Lung microvascular endothelial cell (primary cell): ENCODE results near the gene NOTUM. TPM values are rescaled to one million over a fixed set of nuclear protein-coding genes. Genes with fewer than 3 reads are reported as not detected.
A peak's percentile ranks its signal among the peaks of the same experiment; 100 is the strongest.

Source experiments
- DNase-seq, 2 donors: peaks; one replicate each; pipeline versions ENCODE4 v3.0.0 to v3.0.0-alpha.2; 2010; ENCODE audit warnings: low read depth in 2 of 2
- total RNA-seq: library from RNA; depleted of rRNA; stranded (reverse); fragments of >200 nt; gene quantifications from 2 replicates; pipeline ENCODE4 v1.2.1, GENCODE V29; 2014

NOTUM gene
- total RNA-seq, 1 donor from 2014 or later, result under 0.01 TPM

DNA sequence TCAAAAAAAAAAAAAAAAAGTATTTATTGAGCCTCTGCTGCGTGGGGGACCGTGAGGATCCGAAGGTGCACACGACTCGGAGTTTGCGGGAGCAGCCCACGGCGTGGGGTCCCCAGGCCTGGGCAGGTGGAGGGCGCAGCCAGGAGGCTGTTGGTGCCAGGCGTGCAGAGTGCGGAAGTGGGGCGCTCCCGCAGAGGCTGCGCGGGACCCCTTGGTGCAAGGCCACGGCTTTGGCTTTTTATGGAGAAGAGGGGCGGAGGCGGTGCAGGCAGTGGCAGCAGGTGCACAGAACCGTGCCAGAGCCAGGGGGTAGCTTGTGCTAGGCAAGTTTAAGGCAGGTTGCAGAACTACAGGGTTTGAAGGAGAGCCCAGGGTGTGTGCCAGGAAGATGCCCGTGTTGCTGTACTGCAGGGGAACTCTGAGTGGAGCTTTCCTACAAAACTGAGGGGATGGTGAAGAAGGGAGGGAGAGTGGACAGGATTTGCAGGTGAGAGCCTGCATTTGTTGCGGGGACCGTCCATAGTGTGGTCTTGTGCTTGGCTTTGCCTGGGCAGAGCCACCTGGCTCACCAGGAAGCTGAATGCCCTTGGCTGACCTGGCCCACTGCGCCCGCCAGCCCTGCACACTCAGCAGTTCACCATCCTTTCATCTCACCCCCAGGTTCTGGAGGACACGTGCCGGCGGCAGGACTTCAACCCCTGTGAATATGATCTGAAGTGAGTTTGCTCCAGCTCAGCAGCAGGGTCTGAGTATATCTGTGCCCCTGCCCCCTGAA, 17.7 kb upstream of the NOTUM start:
- DNase-seq, result no peak

DNA sequence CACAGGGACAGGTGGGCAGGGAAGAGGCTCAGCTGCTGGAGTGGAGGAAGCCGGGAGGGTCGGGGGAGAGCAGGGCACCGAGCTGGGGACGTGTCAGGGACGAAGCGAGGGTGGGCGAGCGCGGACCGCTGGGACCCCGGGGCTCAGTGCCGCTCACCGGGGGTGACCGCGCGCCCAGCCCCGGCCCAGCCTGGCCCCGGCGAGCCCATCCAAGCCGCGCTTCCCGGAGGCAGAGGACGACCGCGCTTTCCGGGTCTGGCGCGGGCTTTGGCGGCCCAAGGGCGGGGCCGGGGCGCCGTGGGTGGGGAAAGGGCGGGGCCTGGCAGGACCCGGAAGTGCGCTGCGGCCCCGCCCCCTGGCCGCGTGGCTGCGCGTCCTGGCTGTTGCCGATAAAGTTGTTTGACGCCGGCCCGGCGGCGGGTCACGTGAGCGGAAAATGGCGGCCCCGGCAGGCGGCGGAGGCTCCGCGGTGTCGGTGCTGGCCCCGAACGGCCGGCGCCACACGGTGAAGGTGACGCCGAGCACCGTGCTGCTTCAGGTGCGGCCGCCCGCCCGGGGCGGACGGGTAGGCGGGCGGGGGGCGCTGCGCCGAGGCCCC, 16.3 kb upstream of the NOTUM start, which contains the start of gene ASPSCR1:
Gene ASPSCR1 (plus strand): TSS at position 419 of the 598 bp plus-strand sequence. CDS start 18 bp downstream, at position 437.
- DNase-seq, result peak; percentile 94 to 96

DNA sequence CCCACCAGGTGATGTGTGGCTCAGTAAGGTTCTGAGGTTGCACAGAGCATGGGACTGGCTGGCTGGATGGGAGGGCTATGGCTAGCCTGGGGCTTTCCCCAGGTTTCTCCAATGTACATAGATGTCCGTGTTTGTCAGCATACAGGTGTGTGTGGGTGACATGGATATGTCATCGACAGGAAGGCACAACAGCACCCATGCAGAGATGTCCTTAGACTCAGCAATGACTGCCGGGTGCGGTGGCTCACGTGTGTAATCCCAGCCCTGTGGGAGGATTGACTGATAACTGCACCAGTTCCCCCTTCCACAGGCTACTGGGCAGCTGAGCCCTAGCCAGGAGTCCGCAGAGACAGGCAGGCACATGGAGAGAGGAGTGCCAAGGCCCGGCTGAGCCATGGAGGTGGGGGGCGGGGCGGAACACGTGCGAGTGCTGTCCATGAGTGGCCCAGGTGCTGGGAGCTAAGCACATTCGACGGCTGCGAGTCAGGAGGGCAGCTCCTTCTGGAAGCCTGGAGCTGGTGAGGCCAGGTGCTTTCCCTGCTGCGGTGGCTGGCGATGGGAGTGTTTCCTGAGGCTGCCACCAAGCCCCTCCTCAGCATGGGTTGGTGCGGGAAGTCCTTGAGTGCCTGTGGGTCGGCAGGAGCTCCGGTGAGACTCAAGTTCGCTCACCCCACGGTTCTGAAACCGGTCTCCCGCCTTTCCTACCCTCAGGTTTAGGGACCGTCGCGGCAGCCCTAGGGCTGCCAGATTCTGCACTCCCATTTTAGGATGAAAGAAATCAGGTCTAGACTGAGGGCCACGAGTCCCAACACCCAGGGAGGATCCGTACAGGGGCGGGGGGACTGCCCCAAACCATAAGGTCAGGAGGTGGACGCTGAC, 15.6 kb upstream of the NOTUM start:
- peak in 1 of 2 donors; percentile 14 for DNase-seq

DNA sequence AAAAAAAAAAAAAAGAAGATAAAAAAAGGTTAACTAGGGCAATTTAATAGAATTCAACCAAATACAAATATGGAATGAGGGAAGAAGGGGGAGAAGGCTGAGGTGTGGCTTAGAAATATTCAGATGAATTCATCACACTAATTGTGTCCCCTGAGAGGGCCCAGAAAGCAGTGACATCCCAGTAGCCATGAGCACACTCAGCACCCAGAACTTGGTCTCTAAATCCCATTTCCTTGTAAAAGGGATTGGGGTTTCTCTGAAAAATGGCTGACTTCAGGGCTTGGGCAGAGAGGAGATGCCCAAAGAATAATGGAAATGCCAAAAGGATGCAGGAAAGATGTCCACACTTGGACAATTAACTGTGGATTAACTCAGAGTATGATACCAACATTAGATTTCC, 12.4 kb upstream of the NOTUM start:
- no peak for DNase-seq

DNA sequence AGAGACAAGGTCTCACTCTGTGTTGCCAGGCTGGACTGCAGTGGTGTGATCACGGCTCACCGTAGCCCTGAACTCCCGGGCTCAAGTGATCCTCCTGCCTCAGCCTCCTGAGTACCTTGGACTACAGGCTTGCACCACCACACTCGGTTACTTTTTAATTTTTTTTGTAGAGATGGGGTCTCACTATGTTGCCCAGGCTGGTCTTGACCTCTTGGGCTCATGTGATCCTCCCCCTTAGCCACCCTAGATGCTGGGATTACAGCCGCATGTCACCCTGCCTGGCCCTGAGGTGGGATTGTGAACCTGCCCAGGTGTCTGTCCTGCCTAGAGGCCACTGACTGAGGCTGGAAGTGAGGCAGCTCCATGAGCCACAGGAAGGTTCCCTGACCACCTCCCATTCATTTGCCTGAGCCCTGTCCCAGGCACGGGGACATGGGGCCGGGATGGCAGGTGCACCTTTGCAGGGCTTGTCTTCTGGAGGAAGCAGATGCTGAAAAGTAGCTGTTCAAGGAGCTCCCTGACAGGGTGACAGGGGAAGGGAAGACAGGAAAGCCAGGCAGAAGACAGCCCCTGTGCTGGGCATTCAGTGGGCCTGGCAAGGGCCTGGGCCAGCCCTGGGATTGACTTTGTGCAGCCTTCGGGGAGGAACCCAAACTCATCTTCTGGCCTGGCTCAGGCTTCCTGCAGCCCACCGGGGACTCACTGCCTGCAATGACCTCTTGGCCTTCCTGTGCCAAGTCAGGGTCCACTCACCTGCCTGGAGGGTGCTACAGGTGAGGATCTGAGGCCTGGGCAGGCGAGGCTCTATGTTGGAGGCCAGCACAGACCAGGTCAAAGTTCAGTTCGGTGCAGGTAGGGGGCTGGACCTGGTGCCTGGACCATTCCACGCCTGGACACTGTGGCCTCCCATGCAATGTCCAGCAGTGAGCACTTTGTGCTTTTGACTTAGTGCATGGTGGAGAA, 8.1 kb upstream of the NOTUM start:
- DNase-seq, result no peak

DNA sequence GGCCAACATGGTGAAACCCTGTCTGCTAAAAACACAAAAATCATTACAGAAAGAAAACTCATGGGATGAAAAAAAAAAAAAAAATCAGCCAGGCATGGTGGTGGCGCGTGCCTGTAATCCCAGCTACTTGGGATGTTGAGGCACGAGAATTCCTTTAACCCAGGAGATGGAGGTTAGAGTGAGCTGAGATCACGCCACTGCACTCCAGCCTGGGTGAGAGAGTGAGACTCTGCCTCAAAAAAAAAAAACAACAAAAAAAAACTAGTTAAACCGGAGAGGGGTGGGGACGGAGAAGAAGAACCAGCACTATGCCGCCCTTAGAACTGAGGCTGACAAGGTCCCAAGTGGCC, 7.4 kb upstream of the NOTUM start:
- DNase-seq, result no peak

DNA sequence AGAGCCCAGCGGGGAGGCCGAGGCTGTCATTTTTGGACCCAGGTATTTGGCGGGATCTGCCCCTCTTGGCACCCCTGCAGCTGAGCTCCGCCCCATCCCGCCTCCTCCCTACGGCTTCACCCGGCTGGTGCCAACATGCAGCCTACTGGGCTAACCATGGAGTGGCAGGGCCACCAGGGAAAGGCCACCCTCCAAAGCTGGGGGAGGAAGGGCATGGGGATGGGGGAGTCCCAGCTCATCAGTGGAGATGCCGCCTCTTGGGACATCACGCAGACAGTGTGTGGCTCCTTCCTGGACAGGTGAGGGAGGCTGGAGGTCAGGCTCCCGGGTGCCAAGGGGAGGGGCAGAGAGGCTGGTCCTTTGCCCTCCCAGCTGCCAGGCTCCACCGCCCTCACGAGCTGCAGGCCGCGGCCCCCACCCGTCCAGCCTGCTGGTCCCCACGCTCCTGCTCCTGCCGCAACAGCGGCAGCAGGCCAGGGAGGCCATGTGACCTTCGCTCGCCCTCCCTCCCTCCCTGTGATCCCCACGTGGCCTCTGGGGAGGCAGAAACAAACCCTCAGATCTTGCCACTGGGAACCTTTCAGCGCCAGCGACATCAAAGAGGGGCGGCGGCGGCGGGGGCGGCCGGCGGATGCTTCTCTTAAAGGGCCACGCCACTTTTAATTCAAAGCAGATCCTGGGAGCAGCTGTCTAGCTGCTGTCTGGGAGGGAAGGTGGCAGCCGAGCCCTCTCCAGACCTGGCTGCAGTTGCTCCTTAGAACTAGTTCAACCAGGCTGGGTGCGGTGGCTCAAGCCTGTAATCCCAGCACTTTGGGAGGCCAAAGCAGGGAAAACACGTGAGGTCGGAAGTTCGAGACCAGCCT, 6.8 kb upstream of the NOTUM start:
- no peak for DNase-seq

DNA sequence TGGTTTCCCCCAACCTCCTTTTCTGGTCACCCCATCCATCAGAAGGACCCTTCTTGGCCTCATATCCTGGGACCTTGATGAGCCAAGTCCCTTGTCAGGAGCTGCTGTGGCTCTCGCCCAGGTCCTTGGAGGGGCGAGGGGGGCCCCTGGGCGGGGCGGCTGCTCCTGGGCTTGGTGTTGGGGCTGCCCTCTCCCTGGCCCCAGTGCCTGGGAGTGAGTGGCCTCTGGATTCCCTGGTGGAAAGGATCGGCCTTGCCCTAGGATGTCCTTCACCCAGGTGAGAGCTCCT, 6.2 kb upstream of the NOTUM start:
- no peak for DNase-seq

DNA sequence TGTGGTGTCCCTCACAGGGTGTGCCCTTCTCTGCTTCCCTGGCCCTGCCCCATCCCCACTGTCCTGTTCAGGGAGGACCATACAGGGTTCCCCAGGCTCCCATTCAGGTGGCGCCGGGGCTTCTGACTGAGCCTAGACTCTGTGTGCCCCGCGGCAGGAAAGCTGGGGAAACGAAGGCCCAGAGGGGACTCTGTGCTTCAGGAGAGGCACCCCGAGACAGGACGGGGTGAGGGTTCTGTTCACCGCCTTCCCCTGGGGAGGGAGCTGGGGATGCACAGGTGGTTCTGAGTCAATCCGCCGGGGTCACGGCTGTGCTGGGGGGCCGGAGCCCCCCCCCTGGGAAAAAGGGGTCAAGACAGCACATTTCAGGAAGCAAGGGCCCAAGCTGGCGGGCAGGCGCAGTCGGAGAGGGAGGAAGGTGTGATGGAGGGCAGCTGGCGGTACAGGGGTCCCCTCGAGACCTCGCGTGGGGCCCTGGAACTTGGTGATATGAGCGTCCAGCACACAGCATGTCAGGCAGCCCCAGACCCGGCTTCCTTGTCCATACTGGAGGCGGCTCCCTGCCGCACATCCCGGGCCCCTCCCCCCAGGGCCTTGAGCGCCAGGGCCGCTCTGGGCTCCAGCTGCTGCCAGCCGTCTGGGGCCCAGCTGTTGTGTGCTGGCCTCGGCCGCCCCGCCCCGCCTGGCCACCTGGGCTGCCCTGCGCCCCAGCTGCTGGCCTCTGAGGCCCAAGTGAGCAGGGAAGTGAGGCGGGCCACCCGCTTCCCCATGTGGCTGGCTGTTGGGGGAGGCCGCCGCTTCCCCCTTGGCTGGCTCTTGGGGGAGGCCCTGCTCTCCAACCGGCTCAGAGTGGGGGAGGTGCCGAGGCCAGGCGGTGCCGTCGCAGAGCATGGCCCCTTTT, 5.6 kb upstream of the NOTUM start:
- DNase-seq, result no peak

DNA sequence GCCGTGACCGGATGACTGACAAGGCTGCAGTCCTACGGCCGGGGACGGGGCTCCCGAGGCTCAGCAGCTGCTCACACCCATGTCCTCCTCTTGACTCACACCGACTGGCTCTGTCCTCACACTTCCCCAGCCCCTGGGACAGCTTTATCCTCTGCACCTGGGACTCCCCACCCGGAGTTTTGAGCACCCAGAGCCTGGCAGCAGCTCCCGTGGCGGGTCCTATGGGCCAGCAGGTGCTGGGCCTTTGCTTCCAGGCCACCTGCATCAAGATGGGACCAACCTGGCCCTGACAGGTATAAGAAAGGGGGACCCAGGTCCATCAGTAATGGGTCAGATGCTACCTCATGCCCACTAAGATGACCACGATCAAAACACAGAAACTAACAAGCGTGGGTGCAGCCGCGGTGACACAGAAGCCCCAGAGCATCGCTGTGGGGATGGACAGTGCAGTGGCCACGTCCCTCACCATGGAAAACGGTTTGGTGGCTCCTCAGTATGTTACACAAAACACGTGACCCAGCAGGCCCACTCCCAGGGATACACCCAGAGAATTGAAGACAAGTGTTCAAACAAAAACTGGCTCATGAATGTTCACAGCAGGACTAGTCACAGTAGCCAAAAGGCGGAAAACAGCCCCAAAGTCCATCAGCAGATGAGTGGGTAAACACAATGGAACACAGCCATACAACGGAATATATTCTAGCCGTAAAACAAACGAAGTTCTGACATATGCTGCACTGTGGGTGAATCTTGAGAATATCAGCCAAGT, 3.3 kb upstream of the NOTUM start:
- no peak for DNase-seq

DNA sequence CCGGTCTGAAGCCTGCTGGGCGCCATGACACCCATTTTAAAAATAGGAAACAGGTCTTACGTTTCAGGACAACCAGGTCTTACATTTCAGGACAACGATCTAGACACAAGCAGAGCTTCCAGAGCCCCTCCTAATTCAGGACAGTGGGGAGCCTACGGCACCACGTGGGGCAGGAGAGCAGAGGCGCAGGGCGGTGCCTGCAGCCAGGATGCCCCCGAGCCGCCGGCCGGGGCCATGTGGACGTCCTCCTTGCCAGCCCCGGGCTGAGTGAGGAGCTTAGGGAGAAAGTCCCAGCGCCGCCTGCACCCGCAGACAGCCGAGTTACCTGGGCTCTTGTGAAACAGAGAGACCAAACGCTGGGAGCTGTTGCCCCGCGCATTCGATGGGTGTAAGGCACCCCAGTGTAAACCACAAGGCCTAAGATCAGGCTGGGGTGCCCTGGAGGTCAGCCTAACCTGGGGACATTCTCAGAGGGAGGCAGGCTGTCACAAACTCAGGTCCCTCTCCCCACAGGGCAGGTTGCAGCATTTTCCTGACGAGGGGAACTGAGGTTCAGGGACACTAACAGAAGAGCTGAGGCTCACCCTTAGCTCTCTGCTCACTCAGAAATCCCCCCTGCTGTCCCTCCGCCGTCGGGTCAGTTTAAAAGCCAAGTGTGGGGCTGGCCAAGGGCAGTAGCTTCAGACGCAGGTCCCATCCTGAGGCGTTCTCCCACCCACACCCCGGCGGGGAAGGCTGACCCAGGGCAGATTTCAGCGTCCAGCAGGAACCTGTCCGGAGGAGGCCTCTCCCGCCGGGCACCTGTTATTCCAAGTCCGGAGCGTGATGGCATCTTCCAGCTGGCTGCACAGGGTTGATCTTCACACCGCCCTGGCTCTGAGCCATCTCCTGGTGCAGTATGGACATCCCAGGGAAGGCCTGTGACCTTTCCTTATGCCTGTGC, 1.8 kb upstream of the NOTUM start:
- DNase-seq, result no peak

DNA sequence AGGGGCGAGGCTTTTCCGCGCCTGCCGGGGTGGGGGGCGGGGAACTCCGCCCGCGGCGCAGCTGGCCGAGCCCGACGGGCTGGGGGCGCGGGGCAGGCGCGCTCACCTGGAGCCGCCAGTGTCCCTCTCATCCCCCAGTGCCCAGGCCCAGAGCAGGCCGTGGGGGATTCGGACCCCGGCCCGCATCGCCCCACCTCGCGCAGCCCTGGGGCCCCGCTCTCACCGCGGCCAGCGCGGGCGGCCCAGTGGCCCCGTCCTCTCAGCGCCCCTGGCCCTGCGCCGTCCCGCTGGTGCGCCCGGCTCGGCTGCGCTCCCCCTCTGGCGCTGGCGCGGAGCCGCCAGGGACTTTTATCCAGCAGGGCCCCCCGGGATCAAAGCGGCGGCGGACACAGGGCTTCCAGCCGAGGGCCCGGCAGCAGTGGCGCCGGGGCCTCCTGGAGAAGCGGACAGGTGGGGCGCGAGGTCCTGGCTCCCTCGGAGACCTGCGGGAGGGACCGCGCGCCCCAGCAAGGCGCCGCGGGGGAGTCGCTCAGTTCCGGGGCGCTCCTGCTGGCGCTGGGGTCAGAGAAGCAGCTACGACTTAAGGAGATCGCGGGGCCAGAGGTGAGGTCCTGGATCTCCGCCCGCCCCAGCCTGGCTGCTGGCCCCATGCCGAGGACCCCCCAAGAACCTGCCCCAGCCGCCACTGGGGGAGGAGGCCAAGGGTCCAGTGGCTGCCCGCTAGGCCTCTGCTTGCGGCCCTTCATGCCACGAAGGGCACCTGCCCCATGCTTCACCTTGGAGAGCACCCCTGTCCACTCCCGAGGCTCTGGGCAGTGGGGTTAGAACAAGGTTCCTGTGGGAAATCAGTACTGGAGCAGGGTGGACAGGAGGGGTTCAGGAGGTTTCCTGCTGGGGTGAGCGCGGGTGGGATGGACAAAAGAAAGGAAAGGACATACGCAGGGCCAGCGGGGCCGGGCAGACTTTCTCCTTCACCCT, 823 bp upstream of the NOTUM start:
- DNase-seq, result no peak

DNA sequence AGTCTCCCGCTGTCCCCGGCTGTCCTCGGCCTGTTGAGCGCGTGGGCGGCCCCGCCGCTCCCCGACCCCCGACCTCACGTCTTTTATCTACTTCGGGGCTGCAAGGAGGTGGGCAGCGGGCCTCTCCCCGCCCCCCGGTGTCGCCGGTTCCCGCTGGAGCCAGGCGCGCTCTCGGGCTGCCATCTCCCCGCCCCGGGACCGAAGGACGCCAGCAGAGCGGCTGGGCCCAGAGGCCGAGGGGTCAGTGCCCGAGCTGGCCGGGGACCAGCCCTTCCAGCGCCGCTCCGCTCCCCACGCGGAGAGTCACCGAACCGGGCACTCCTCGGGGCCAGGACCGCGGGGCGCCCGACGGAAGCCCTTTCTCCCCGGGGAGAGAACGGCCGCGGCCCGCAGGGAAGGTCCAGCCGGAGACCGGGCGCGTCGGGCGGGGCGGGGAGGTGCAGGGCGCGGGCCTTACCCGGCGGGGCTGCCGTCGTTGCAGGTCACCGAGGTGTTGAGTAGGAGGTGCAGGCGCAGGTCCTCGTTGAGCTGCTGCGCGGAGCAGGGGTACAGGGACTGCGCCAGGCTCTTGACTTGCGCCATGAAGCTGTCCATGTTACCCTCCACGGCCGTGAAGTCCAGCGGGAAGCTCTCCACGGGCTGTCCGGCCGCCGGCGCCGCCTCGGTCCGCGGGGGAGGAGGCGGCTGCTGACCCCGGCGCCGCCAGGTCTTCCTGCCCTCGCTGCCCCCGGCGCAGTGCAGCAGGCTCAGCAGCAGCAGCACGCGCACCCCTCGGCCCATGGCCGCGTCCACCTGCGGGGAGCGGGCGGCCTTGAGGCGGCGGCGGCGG, 643 bp downstream of the NOTUM start:
- no peak for DNase-seq

DNA sequence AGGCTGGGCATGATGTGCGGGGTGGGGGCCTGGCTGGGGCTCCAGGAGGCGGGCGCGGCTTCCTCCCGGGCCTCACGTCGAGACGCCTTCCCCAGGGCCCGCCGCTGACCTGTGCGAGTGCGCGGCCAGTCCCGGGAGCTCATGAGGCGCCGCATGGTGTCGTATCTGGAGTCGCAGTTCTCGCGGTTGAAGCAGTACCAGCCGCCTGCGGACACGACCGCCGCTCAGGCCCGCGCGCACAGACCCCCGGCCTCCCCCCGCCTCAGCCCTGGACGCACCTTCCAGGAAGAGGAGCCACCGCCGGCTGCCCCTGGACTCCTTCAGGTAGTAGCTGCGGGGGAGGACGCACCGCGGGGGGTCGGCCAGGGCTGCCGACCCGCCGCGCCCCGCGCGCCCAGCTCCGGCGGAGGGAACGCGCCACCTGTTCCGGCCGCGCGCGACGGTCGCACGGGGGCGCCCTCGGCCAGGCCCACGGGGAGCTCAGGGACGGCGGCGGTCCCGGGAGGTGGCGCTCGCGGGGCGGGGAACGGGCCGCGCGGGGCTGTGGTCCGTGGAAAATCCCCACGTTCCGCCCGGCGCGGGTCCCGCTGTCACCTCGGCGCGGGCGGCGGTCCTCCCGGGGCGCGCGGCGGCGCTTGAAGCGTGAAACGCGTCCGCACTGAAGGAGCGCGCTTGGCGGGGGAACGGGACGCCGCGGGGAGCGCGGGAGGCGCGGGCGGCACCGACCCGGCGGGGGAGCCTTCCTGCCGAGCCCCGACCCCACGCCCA, 1.4 kb downstream of the NOTUM start:
- peak; percentile 54 to 76 for DNase-seq
